DOHH2 (cell line): ENCODE measurements around the gene AGR2.

ENCODE experiments used
- H3F3A ChIP-seq: fragments of 200-600 bp; sonication (generic), shearing (Covaris generic); 2 replicates; pipeline ENCODE4 v1.6.0; 2016; ENCODE audit warnings: antibody characterized with exemption, mild to moderate bottlenecking; ENCODE audit not compliant: control insufficient read depth, insufficient read depth
- H3K27ac ChIP-seq: fragments of 200-600 bp; sonication (generic); 2 replicates; pipeline ENCODE4 v1.5.1; 2014; ENCODE audit warnings: low read depth, mild to moderate bottlenecking, low read length, moderate library complexity
- H3K27me3 ChIP-seq: fragments of 200-600 bp; sonication (generic); 2 replicates; pipeline ENCODE4 v1.6.1; 2014; ENCODE audit warnings: mild to moderate bottlenecking, low read length, mixed read lengths; ENCODE audit not compliant: control insufficient read depth
- H3K36me3 ChIP-seq: fragments of 200-600 bp; sonication (generic); 2 replicates; pipeline ENCODE4 v1.6.1; 2014; ENCODE audit warnings: mild to moderate bottlenecking, low read length, moderate library complexity, mixed read lengths; ENCODE audit not compliant: control insufficient read depth
- H3K4me1 ChIP-seq: fragments of 200-600 bp; sonication (generic); 2 replicates; pipeline ENCODE4 v1.6.1; 2014; ENCODE audit warnings: mild to moderate bottlenecking, low read length, mixed read lengths; ENCODE audit not compliant: control insufficient read depth
- H3K4me2 ChIP-seq: fragments of 200-600 bp; sonication (generic); 2 replicates; pipeline ENCODE4 v1.6.0; 2014; ENCODE audit warnings: mild to moderate bottlenecking, low read length, moderate library complexity
- H3K4me3 ChIP-seq: fragments of 200-600 bp; sonication (generic); 2 replicates; pipeline ENCODE4 v1.5.1; 2014; ENCODE audit warnings: mild to moderate bottlenecking, low read length, mixed read lengths
- H3K79me2 ChIP-seq: fragments of 200-600 bp; sonication (generic); 2 replicates; pipeline ENCODE4 v1.6.1; 2014; ENCODE audit warnings: mild to moderate bottlenecking, low read length, mixed read lengths; ENCODE audit not compliant: control insufficient read depth
- H3K9me2 ChIP-seq: fragments of 200-600 bp; sonication (generic); replicated peaks from 2 replicates; pipeline ENCODE4 v1.6.1; 2014; ENCODE audit warnings: mild to moderate bottlenecking, low read length, mixed read lengths; ENCODE audit not compliant: control insufficient read depth
- H3K9me3 ChIP-seq: fragments of 200-600 bp; sonication (generic); 2 replicates; pipeline ENCODE4 v1.6.1; 2014; ENCODE audit warnings: antibody characterized with exemption, low read length, mixed read lengths; ENCODE audit not compliant: control insufficient read depth, insufficient read depth
- H4K20me1 ChIP-seq: fragments of 200-600 bp; sonication (generic); 2 replicates; pipeline ENCODE4 v1.6.0; 2014; ENCODE audit warnings: low read depth, mild to moderate bottlenecking, antibody characterized with exemption, low read length, moderate library complexity; ENCODE audit not compliant: control insufficient read depth, insufficient read depth
- CTCF ChIP-seq: fragments of 200-600 bp; sonication (generic); IDR thresholded peaks from one replicate; pipeline ENCODE4 v1.5.1; 2014; ENCODE audit warnings: antibody characterized with exemption, mild to moderate bottlenecking, low read depth, low read length; ENCODE audit not compliant: poor library complexity, severe bottlenecking
- EZH2phosphoT487 ChIP-seq: fragments of 200-600 bp; sonication (generic); IDR thresholded peaks from 2 replicates; pipeline ENCODE4 v1.6.1; 2017; ENCODE audit warnings: borderline replicate concordance, mild to moderate bottlenecking, antibody characterized with exemption, low read length, moderate library complexity, mixed read lengths

Gene AGR2

GRCh38 chr7:16845746-16846145 lies 40.9 kb upstream of the AGR2 start:
- Histone ChIP-seq H3K4me2 (no peak overlapping the region), H3K27me3 (peaks cover 20% of the 10 kb centered on the region), H3F3A (no peaks in the 10 kb centered on the region), H3K4me1 (no peaks in the 10 kb centered on the region), H3K27ac (no peak overlapping the region), H3K9me2 (no peaks in the 10 kb centered on the region), H3K79me2 (no peaks in the 10 kb centered on the region), H3K9me3 (no peaks in the 10 kb centered on the region), H4K20me1 (no peaks in the 10 kb centered on the region), H3K4me3 (no peak overlapping the region), H3K36me3 (no peaks in the 10 kb centered on the region)
- TF ChIP-seq CTCF (no peak), EZH2phosphoT487 (no peak)

DNA sequence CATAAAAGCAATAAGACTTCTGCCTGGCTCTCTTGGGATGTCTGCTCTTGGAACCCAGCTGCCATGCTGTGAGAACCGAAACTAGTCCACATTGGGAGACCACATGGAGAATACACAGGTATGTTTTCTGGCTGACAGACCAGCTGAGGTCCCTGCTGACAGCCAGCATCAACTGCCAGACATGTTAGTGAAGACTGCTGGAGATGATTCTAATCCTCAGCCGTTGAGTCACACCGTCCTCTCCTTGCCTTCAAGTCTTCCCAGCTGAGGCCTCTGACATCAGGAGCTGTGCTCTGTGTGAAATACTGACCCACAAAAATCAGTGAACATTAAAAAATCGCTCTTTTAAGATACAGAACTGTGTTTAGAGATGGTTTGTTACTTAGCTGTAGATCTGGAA lies 36.9 kb upstream of the AGR2 start:
- Histone ChIP-seq H3K27ac (no peak overlapping the region), H3K9me3 (no peaks in the 10 kb centered on the region), H3K27me3 (peaks cover 6% of the 10 kb centered on the region; the same call in 1 of the 2 replicates), H3K4me1 (no peaks in the 10 kb centered on the region; the same call in 1 of the 2 replicates), H3K4me2 (no peak overlapping the region), H3K4me3 (no peak overlapping the region), H3K36me3 (no peaks in the 10 kb centered on the region), H3K79me2 (no peaks in the 10 kb centered on the region), H4K20me1 (no peaks in the 10 kb centered on the region), H3K9me2 (no peaks in the 10 kb centered on the region), H3F3A (no peaks in the 10 kb centered on the region)
- TF ChIP-seq CTCF (no peak), EZH2phosphoT487 (no peak)

DNA sequence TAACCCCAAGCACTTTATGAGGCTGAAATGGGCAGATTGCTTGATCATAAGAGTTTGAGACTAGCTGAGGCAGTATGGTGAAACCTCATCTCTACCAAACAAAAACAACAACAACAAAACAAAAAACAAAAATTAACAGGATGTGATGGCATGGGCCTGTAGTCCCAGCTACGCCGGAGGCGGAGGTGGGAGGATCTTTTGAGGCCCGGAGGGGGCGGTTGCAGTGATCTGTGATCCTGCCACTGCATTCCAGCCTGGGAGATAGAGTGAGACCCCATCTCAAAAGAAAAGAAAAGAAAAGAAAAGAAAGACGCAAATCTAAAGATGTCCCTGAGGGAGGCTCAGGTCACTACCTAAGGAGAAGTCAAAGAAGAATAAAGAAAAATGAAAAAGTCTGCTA lies 35.3 kb upstream of the AGR2 start:
- H3K27me3 ChIP-seq, result no peaks in the 10 kb centered on the region
- no peaks in the 10 kb centered on the region for H3F3A ChIP-seq
- no peaks in the 10 kb centered on the region for H3K36me3 ChIP-seq
- no peak for TF ChIP-seq EZH2phosphoT487
- no peak for TF ChIP-seq CTCF
- H3K9me2 ChIP-seq, result no peaks in the 10 kb centered on the region
- H3K4me2 ChIP-seq, result no peak overlapping the region
- H3K27ac ChIP-seq, result no peak overlapping the region
- H4K20me1 ChIP-seq, result no peaks in the 10 kb centered on the region
- no peak overlapping the region for H3K4me3 ChIP-seq
- no peaks in the 10 kb centered on the region for H3K79me2 ChIP-seq
- no peaks in the 10 kb centered on the region; the same call in 1 of the 2 replicates for H3K4me1 ChIP-seq
- H3K9me3 ChIP-seq, result no peaks in the 10 kb centered on the region
